Uterus (tissue), 4 donors: ENCODE measurements around the gene WDFY4. TPM values are rescaled to one million over a fixed set of nuclear protein-coding genes. Genes with fewer than 3 reads are reported as not detected.

Source experiments
- DNase-seq, 2 donors: peaks; one replicate each; pipeline ENCODE4 v3.0.0-alpha.2; 2019 to 2020
- H3K27ac ChIP-seq, 2 donors: fragments of 200-600 bp; sonication (generic); 1 replicate in 1 of 2; 2 replicates in 1 of 2; pipeline ENCODE4 v1.5.1; 2016 to 2018
- H3K27me3 ChIP-seq, 2 donors: fragments of 200-600 bp; sonication (generic); one replicate each; pipeline ENCODE4 v1.5.1; 2018 to 2019; ENCODE audit warnings: control low read depth in 1 of 2
- H3K36me3 ChIP-seq, 2 donors: fragments of 200-600 bp; sonication (generic); one replicate each; pipeline ENCODE4 v1.5.1; 2019; ENCODE audit warnings: control low read depth in 1 of 2
- H3K4me1 ChIP-seq, 2 donors: fragments of 200-600 bp; sonication (generic); one replicate each; pipeline ENCODE4 v1.5.1; 2018 to 2019; ENCODE audit warnings: control low read depth in 1 of 2
- H3K4me3 ChIP-seq, 2 donors: fragments of 200-600 bp; sonication (generic); 1 replicate in 1 of 2; 2 replicates in 1 of 2; pipeline ENCODE4 v1.5.1; 2018 to 2019; ENCODE audit warnings: mild to moderate bottlenecking in 1 of 2
- H3K9me3 ChIP-seq, 2 donors: fragments of 200-600 bp; sonication (generic); one replicate each; pipeline ENCODE4 v1.5.1; 2019; ENCODE audit warnings: control low read depth in 1 of 2
- CTCF ChIP-seq, 4 experiments: fragments of 200-600 bp in 2 of 4; fragments of 450-650 bp in 2 of 4; sonication (generic) in 2 of 4; IDR thresholded peaks; one replicate each; pipeline ENCODE4 v1.5.1; 2016 to 2019; ENCODE audit warnings: antibody characterized with exemption in 4 of 4, mild to moderate bottlenecking in 2 of 4, moderate library complexity in 1 of 4
- POLR2A ChIP-seq, 2 donors: fragments of 450-650 bp; IDR thresholded peaks; one replicate each; pipeline ENCODE4 v1.6.1; 2016; ENCODE audit warnings: antibody characterized with exemption in 2 of 2, mild to moderate bottlenecking in 1 of 2, moderate library complexity in 1 of 2
- intact Hi-C: fragments of 100-400 bp; cut with DNase I; formaldehyde crosslinking; loops from one replicate; pipeline ENCODE4 v1.15.1; 2023; ENCODE audit warnings: low total_unique reads
- total RNA-seq, 4 donors: library from RNA; depleted of rRNA in 3 of 4; stranded (reverse); fragments of >200 nt in 3 of 4; gene quantifications; one replicate each; pipeline versions ENCODE4 v1.1.0 to v1.2.4, GENCODE V29; 2014 to 2023
- donor health status: DM: yes; HTN: yes; CAD: no.

WDFY4 gene
- total RNA-seq, 4 donors from 2014 or later = 0.26 to 5.2 (median 1.2) TPM

GRCh38 chr10:48740015-48740707, 55.5 kb downstream of the WDFY4 start:
- Histone ChIP-seq H3K36me3 (no peaks in the 10 kb centered on the region), H3K9me3 (no peaks in the 10 kb centered on the region), H3K4me1 (no peaks in the 10 kb centered on the region), H3K27me3 (no peaks in the 10 kb centered on the region), H3K4me3 (no peak overlapping the region), H3K27ac (no peak overlapping the region)
- intact Hi-C loops = no loop called here
- no peak for DNase-seq
- TF ChIP-seq POLR2A (IDR thresholded peaks at IDR 0.05) (no peak), CTCF (IDR thresholded peaks at IDR 0.05) (no peak)

- intact Hi-C loops = no loop called here
- Histone ChIP-seq H3K9me3 (no peaks in the 10 kb centered on the region), H3K4me3 (no peak overlapping the region), H3K36me3 (no peaks in the 10 kb centered on the region), H3K27me3 (no peaks in the 10 kb centered on the region), H3K4me1 (no peaks in the 10 kb centered on the region), H3K27ac (no peak overlapping the region)
- no peak for TF ChIP-seq POLR2A (IDR thresholded peaks at IDR 0.05)
- TF ChIP-seq CTCF (IDR thresholded peaks at IDR 0.05) = no peak
- DNase-seq = no peak
Observed at GRCh38 chr10:48740988-48741387, 56.3 kb downstream of the WDFY4 start.

- intact Hi-C loops = no loop called here
- H3K4me3 ChIP-seq = no peak overlapping the region
- H3K4me1 ChIP-seq = no peaks in the 10 kb centered on the region
- H3K27me3 ChIP-seq = no peaks in the 10 kb centered on the region
- TF ChIP-seq POLR2A (IDR thresholded peaks at IDR 0.05) (no peak), CTCF (IDR thresholded peaks at IDR 0.05) (no peak)
- DNase-seq = no peak
- H3K36me3 ChIP-seq = no peaks in the 10 kb centered on the region
- no peak overlapping the region for H3K27ac ChIP-seq
- H3K9me3 ChIP-seq = no peaks in the 10 kb centered on the region
Observed at GRCh38 chr10:48742891-48743860, 58.5 kb downstream of the WDFY4 start.

- TF ChIP-seq POLR2A (IDR thresholded peaks at IDR 0.05) (no peak), CTCF (IDR thresholded peaks at IDR 0.05) (no peak)
- Histone ChIP-seq H3K27me3 (no peaks in the 10 kb centered on the region), H3K4me1 (no peaks in the 10 kb centered on the region), H3K9me3 (no peaks in the 10 kb centered on the region), H3K27ac (no peak overlapping the region), H3K36me3 (no peaks in the 10 kb centered on the region), H3K4me3 (no peak overlapping the region)
- intact Hi-C loops = no loop called here
- no peak for DNase-seq
Observed at GRCh38 chr10:48744587-48744986, 59.9 kb downstream of the WDFY4 start.
